A549 (cell line): ENCODE data around the gene CYSRT1. TPM values are rescaled to one million over a fixed set of nuclear protein-coding genes. Genes with fewer than 3 reads are reported as not detected.
A peak's percentile ranks its signal among the peaks of the same experiment; 100 is the strongest.

Experiments
- ATAC-seq, 2 experiments: fragments of 200-7000 bp in 1 of 2; fragments of >200 bp in 1 of 2; cut with Nextera tagmentation in 1 of 2; cut with Tn5 transposase in 1 of 2; 3 replicates each; pipeline versions ENCODE4 v1.8.0 to v1.9.1; 2018 to 2020; ENCODE audit warnings: mild to moderate bottlenecking in 1 of 2, moderate library complexity in 1 of 2
- CTCF ChIA-PET: fragments of 300-600 bp; sonication (Branson Sonifier 250); formaldehyde crosslinking; extraction: SDS; loops from one replicate; lab custom pipeline; 2021; ENCODE audit warnings: antibody characterized with exemption, inconsistent platforms; lab: Yijun Ruan, JAX
- POLR2A ChIA-PET: fragments of 350-600 bp; formaldehyde crosslinking; extraction: SDS; loops from one replicate; lab custom pipeline; 2021; ENCODE audit warnings: antibody characterized with exemption, inconsistent platforms; lab: Yijun Ruan, JAX
- DNase-seq, 2 experiments: peaks; one replicate each; pipeline versions ENCODE4 v3.0.0 to v3.0.0-alpha.2; 2011 to 2016; ENCODE audit warnings: low read depth in 1 of 2, low spot score in 1 of 2
- FAIRE-seq: peaks from 2 replicates; lab custom pipeline; 2011; peaks lifted over from hg19 to GRCh38; lab: Jason Lieb, UNC
- H3K27ac ChIP-seq, 2 experiments: fragments of >200 bp; sonication (Bioruptor Twin); formaldehyde crosslinking; 3 replicates each; pipeline ENCODE4 v1.5.1; 2016 to 2017
- H3K4me1 ChIP-seq: fragments of >200 bp; sonication (Bioruptor Twin); formaldehyde crosslinking; 3 replicates; pipeline ENCODE4 v1.6.1; 2016
- H3K4me2 ChIP-seq: fragments of >200 bp; sonication (Bioruptor Twin); formaldehyde crosslinking; 3 replicates; pipeline ENCODE4 v1.6.1; 2016
- H3K4me3 ChIP-seq: fragments of >200 bp; sonication (Bioruptor Twin); formaldehyde crosslinking; 3 replicates; pipeline ENCODE4 v1.5.1; 2016
- H3K9me3 ChIP-seq: fragments of >200 bp; sonication (Bioruptor Twin); formaldehyde crosslinking; 3 replicates; pipeline ENCODE4 v1.6.1; 2016
- CBX8 ChIP-seq: fragments of 200-600 bp; sonication (generic); IDR thresholded peaks from 2 replicates; pipeline ENCODE4 v1.6.1; 2016
- CTCF ChIP-seq: fragments of >200 bp; sonication (Bioruptor Twin); formaldehyde crosslinking; IDR thresholded peaks from 3 replicates; pipeline ENCODE4 v1.5.1; 2016
- FOSB ChIP-seq: fragments of 250-450 bp; sonication (Bioruptor Pico); IDR thresholded peaks from 2 replicates; pipeline ENCODE4 v1.5.0; 2020; ENCODE audit warnings: mild to moderate bottlenecking, moderate library complexity
- HDAC2 ChIP-seq: fragments of 200-600 bp; sonication (generic); IDR thresholded peaks from 2 replicates; pipeline ENCODE4 v1.6.1; 2016
- HES2 ChIP-seq: fragments of >200 bp; sonication (Bioruptor Twin); formaldehyde crosslinking; IDR thresholded peaks from 2 replicates; pipeline ENCODE4 v1.6.1; 2016
- HOXA7 ChIP-seq: fragments of 250-450 bp; sonication (Bioruptor Pico); IDR thresholded peaks from 2 replicates; pipeline ENCODE4 v1.5.0; 2020; ENCODE audit warnings: mild to moderate bottlenecking, moderate library complexity
- HOXB13 ChIP-seq: fragments of 250-450 bp; sonication (Bioruptor Pico); IDR thresholded peaks from 2 replicates; pipeline ENCODE4 v1.5.0; 2020; ENCODE audit warnings: low read depth, mild to moderate bottlenecking, moderate library complexity
- HOXB5 ChIP-seq: fragments of 250-450 bp; sonication (Bioruptor Pico); IDR thresholded peaks from 2 replicates; pipeline ENCODE4 v1.5.0; 2020; ENCODE audit warnings: mild to moderate bottlenecking, moderate library complexity
- JUNB ChIP-seq: fragments of >200 bp; sonication (Bioruptor Twin); formaldehyde crosslinking; IDR thresholded peaks from 2 replicates; pipeline ENCODE4 v1.6.1; 2016
- KDM1A ChIP-seq: fragments of 200-600 bp; sonication (generic); IDR thresholded peaks from 2 replicates; pipeline ENCODE4 v1.6.1; 2016; ENCODE audit warnings: low read depth, mild to moderate bottlenecking
- MAZ ChIP-seq: fragments of 150-350 bp; IDR thresholded peaks from 2 replicates; pipeline ENCODE4 v1.6.1; 2014; ENCODE audit warnings: antibody characterized with exemption, low read depth, low read length, borderline replicate concordance
- NR3C1 ChIP-seq: fragments of >200 bp; sonication (Bioruptor Twin); formaldehyde crosslinking; IDR thresholded peaks from 3 replicates; pipeline ENCODE4 v1.6.1; 2017
- PBX3 ChIP-seq: IDR thresholded peaks from 2 replicates; pipeline ENCODE4 v1.6.1; 2012
- POLR2A ChIP-seq: IDR thresholded peaks from 2 replicates; pipeline ENCODE4 v1.6.1; 2012; ENCODE audit warnings: mild to moderate bottlenecking, low read length
- RAD21 ChIP-seq, 2 experiments: fragments of >200 bp in 1 of 2; sonication (Bioruptor Twin) in 1 of 2; formaldehyde crosslinking in 1 of 2; IDR thresholded peaks in 1 of 2; conservative IDR thresholded peaks in 1 of 2; 2 replicates in 1 of 2; 3 replicates in 1 of 2; pipeline ENCODE4 v1.6.1; 2012 to 2018; ENCODE audit warnings: inconsistent platforms in 1 of 2
- RARB ChIP-seq: fragments of 250-450 bp; sonication (Bioruptor Pico); IDR thresholded peaks from 2 replicates; pipeline ENCODE4 v1.8.0; 2021; ENCODE audit warnings: mild to moderate bottlenecking, moderate library complexity
- RCOR1 ChIP-seq: fragments of 150-350 bp; IDR thresholded peaks from 2 replicates; pipeline ENCODE4 v1.6.1; 2014; ENCODE audit warnings: antibody characterized with exemption, low read length, low read depth
- RFX5 ChIP-seq: fragments of 450-650 bp; IDR thresholded peaks from 2 replicates; pipeline ENCODE4 v1.7.1; 2014; ENCODE audit warnings: antibody characterized with exemption, mild to moderate bottlenecking, moderate library complexity
- SMC3 ChIP-seq: fragments of >200 bp; sonication (Bioruptor Twin); formaldehyde crosslinking; IDR thresholded peaks from 3 replicates; pipeline ENCODE4 v1.6.1; 2018; ENCODE audit warnings: inconsistent platforms
- ZC3H11A ChIP-seq: fragments of 450-650 bp; IDR thresholded peaks from 2 replicates; pipeline ENCODE4 v1.6.1; 2014; ENCODE audit warnings: antibody characterized with exemption, mild to moderate bottlenecking
- ZFP36 ChIP-seq: fragments of 450-650 bp; IDR thresholded peaks from 2 replicates; pipeline ENCODE4 v1.6.1; 2014; ENCODE audit warnings: borderline replicate concordance; ENCODE audit not compliant: partially characterized antibody
- ZNF302 ChIP-seq: fragments of 250-450 bp; sonication (Bioruptor Pico); IDR thresholded peaks from 2 replicates; pipeline ENCODE4 v1.9.0; 2021; ENCODE audit warnings: inconsistent platforms, mild to moderate bottlenecking, moderate library complexity
- WGBS: methylation state at CpG from one replicate; pipeline ENCODE4 v1.1.6; 2017; ENCODE audit errors: missing lambda C conversion rate; 5-methylcytosine and 5-hydroxymethylcytosine counted together
- polyA plus RNA-seq, 4 experiments: library from polyadenylated mRNA; depleted of rRNA in 3 of 4; stranded (reverse); fragments of >200 nt; fragmentation: RNase III in 1 of 4; extraction: RNeasy Plus Mini Kit Qiagen cat#74134 plus additional on column Dnase treatment in 1 of 4; gene quantifications; 2 replicates in 3 of 4; 3 replicates in 1 of 4; pipeline ENCODE4 v1.2.3, GENCODE V29; 2011 to 2017
- TF ChIP-seq, protein P1 (sequence below): fragments of 200-600 bp; sonication (generic); IDR thresholded peaks from 2 replicates; pipeline ENCODE4 v1.6.1; 2016; ENCODE audit warnings: antibody characterized with exemption, mild to moderate bottlenecking, moderate library complexity
- TF ChIP-seq, protein P2 (sequence below): IDR thresholded peaks from 2 replicates; pipeline ENCODE4 v1.6.1; 2012

The CYSRT1 gene
- polyA plus RNA-seq, 2 of the 4 experiments (the other 2 are of a cell fraction) = 0.30 to 0.81 TPM

- DNase-seq (peak; percentile 78 to 84), ATAC-seq (peak; percentile 42 to 71), FAIRE-seq (no peak)
- no peaks in the 10 kb centered on the region for H3K9me3 ChIP-seq
- ChIA-PET CTCF (interaction anchor here (0.5 to 10.1 kb wide), 42 partner anchors 10 to 441 kb away, joined by 3 to 113 read pairs (median 5); partner anchors contain the start of genes ANAPC2, LRRC26, MAMDC4 and MAN1B1), POLR2A (interaction anchor here (1.5 to 3.5 kb wide), 3 partner anchors 13 to 64 kb away, joined by 3 to 27 read pairs (median 8); partner anchors contain the start of genes ANAPC2, SSNA1 and TUBB4B)
- peak within 1 kb of the TSS; percentile 63 to 89 for H3K27ac ChIP-seq
- H3K4me3 ChIP-seq = no peak within 1 kb of the TSS
- 45% methylated on average over 19 of the region's 25 CpGs for WGBS
- H3K4me2 ChIP-seq = peak within 1 kb of the TSS; percentile 77
- no peak for TF ChIP-seq RCOR1
- TF ChIP-seq HOXB13 = no peak
- TF ChIP-seq RFX5 = no peak
- TF ChIP-seq POLR2A = 0 out of 2 replicates have a peak, but pooled peaks have one; percentile 1
- TF ChIP-seq FOSB (CRISPR knock-in tag) = no peak
- no peak for TF ChIP-seq ZNF302 (CRISPR knock-in tag)
- TF ChIP-seq CTCF = peak; percentile 88
- TF ChIP-seq ZFP36 = peak; percentile 88
- TF ChIP-seq RAD21 (conservative IDR thresholded peaks at IDR 0.05 in 1 of 2, IDR thresholded peaks at IDR 0.05 in 1 of 2) = peak; percentile 92 to 94
- peak; percentile 86 for TF ChIP-seq SMC3
- peaks cover 66% of the 10 kb centered on the region for H3K4me1 ChIP-seq
These were observed 2.3 kb downstream of the CYSRT1 start, which contains the start of gene RNF224 for GRCh38 chr9:137227054-137227852. TSS of gene RNF224 (plus strand) at chr9:137227502. CDS start at chr9:137228336, 834 bp downstream.

- peak overlapping the region; percentile 77 for H3K4me2 ChIP-seq
- peak; percentile 26; the same call in 1 of the 2 replicates for TF ChIP-seq PBX3
- no peak for TF ChIP-seq RAD21 (conservative IDR thresholded peaks at IDR 0.05 in 1 of 2, IDR thresholded peaks at IDR 0.05 in 1 of 2)
- ATAC-seq = no peak
- WGBS = 37% methylated on average over 12 of the region's 18 CpGs
- peaks cover 59% of the 10 kb centered on the region for H3K4me1 ChIP-seq
- H3K9me3 ChIP-seq = no peaks in the 10 kb centered on the region
- H3K4me3 ChIP-seq = no peak overlapping the region
- POLR2A ChIA-PET = interaction anchor here (1.5 to 3.5 kb wide), 3 partner anchors 12 to 65 kb away, joined by 3 to 27 read pairs (median 8); partner anchors contain the start of genes ANAPC2, SSNA1 and TUBB4B
- CTCF ChIA-PET = interaction anchor here (0.5 to 10.1 kb wide), 31 partner anchors 11 to 421 kb away, joined by 3 to 113 read pairs (median 7); partner anchors contain the start of genes ANAPC2, LRRC26, NDOR1 and NELFB
- H3K27ac ChIP-seq = no peak overlapping the region
- no peak for FAIRE-seq
- no peak for DNase-seq
These were observed 3.0 kb downstream of the CYSRT1 start for GRCh38 chr9:137227853-137228505.

DNA sequence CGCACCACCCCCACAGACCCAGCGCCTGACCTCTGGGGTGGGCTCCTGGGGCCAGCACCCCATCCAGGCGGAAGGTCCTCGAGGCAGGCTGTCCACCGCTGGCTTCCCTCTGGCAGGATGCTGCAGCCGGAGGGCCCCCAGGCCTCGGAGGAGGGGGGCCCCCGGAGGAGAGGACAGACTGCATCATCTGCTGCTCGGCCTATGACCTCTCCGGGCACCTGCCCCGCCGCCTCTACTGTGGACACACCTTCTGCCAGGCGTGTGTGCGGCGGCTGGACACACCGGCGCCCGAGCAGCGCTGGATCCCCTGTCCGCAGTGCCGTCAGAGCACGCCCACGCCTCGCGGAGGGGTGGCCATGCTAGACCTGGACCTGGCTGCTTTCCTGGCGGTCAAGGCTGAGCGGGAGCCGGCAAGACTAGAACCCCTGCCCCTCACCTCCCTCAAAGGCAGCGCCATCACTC lies 3.6 kb downstream of the CYSRT1 start:
- DNase-seq (no peak), ATAC-seq (no peak), FAIRE-seq (no peak)
- ChIA-PET CTCF (interaction anchor here (0.5 to 10.1 kb wide), 18 partner anchors 10 to 200 kb away, joined by 3 to 113 read pairs (median 12); partner anchors contain the start of genes ANAPC2, NDOR1, NPDC1 and SAPCD2), POLR2A (interaction anchor here (2.3 kb wide), 1 partner anchor 40 kb away, joined by 8 read pairs; the partner anchor contains the start of genes ANAPC2 and SSNA1)
- Histone ChIP-seq H3K4me3 (no peak overlapping the region), H3K4me1 (peaks cover 58% of the 10 kb centered on the region), H3K4me2 (no peak overlapping the region), H3K9me3 (no peaks in the 10 kb centered on the region), H3K27ac (no peak overlapping the region)
- TF ChIP-seq CBX8 (no peak), NR3C1 (no peak), HOXA7 (CRISPR knock-in tag) (no peak), JUNB (no peak), HDAC2 (no peak), RARB (CRISPR knock-in tag) (no peak), MAZ (no peak), ZC3H11A (no peak), RAD21 (conservative IDR thresholded peaks at IDR 0.05 in 1 of 2, IDR thresholded peaks at IDR 0.05 in 1 of 2) (no peak), HOXB5 (no peak), KDM1A (no peak), POLR2A (no peak), HES2 (no peak)
- TF ChIP-seq, protein P1, sequence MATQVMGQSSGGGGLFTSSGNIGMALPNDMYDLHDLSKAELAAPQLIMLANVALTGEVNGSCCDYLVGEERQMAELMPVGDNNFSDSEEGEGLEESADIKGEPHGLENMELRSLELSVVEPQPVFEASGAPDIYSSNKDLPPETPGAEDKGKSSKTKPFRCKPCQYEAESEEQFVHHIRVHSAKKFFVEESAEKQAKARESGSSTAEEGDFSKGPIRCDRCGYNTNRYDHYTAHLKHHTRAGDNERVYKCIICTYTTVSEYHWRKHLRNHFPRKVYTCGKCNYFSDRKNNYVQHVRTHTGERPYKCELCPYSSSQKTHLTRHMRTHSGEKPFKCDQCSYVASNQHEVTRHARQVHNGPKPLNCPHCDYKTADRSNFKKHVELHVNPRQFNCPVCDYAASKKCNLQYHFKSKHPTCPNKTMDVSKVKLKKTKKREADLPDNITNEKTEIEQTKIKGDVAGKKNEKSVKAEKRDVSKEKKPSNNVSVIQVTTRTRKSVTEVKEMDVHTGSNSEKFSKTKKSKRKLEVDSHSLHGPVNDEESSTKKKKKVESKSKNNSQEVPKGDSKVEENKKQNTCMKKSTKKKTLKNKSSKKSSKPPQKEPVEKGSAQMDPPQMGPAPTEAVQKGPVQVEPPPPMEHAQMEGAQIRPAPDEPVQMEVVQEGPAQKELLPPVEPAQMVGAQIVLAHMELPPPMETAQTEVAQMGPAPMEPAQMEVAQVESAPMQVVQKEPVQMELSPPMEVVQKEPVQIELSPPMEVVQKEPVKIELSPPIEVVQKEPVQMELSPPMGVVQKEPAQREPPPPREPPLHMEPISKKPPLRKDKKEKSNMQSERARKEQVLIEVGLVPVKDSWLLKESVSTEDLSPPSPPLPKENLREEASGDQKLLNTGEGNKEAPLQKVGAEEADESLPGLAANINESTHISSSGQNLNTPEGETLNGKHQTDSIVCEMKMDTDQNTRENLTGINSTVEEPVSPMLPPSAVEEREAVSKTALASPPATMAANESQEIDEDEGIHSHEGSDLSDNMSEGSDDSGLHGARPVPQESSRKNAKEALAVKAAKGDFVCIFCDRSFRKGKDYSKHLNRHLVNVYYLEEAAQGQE = no peak
- TF ChIP-seq, protein P2, sequence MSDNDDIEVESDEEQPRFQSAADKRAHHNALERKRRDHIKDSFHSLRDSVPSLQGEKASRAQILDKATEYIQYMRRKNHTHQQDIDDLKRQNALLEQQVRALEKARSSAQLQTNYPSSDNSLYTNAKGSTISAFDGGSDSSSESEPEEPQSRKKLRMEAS = no peak
- WGBS = 82% methylated on average over 6 of the region's 29 CpGs
